HG03060 (cell line): ENCODE data around the gene CCNF.
"Not testable (repeated sequence)": the region's sequence is repeated elsewhere in the genome, so short reads cannot be mapped to it uniquely, and the experiment has no call there.

ENCODE experiments used
- ATAC-seq: cut with Tn5 transposase; IDR thresholded peaks from one replicate; pipeline ENCODE4 v1.9.1; 2021; ENCODE audit warnings: low read depth, moderate number of reproducible peaks; ENCODE audit not compliant: unreplicated experiment

The CCNF gene

GRCh38 chr16:2470234-2470601 is 41.0 kb downstream of the CCNF start:
- no peak for ATAC-seq

GRCh38 chr16:2470603-2471015 is 41.4 kb downstream of the CCNF start:
- no peak for ATAC-seq

- no peak for ATAC-seq
Measured at GRCh38 chr16:2471016-2471652, 41.9 kb downstream of the CCNF start, which contains the start of gene NTN3. NTN3 (plus strand) TSS chr16:2471297; CDS start chr16:2471702, 405 bp downstream.

GRCh38 chr16:2471653-2472487 is 42.6 kb downstream of the CCNF start:
- ATAC-seq = no peak

GRCh38 chr16:2472488-2472864 is 43.2 kb downstream of the CCNF start:
- no peak for ATAC-seq

- no peak for ATAC-seq
Measured at GRCh38 chr16:2472885-2473445, 43.7 kb downstream of the CCNF start.

GRCh38 chr16:2473446-2473926 is 44.2 kb downstream of the CCNF start:
- no peak for ATAC-seq

GRCh38 chr16:2473999-2474876 is 45.0 kb downstream of the CCNF start:
- ATAC-seq = no peak

- ATAC-seq = no peak
Measured at GRCh38 chr16:2474877-2475412, 45.7 kb downstream of the CCNF start, which contains the start of gene TBC1D24. TBC1D24 (plus strand) TSS chr16:2475127; CDS start chr16:2496149, 21,022 bp downstream.

GRCh38 chr16:2475413-2476344 is 46.4 kb downstream of the CCNF start:
- ATAC-seq = no peak

GRCh38 chr16:2476345-2476720 is 47.1 kb downstream of the CCNF start:
- no peak for ATAC-seq

GRCh38 chr16:2476741-2477140 is 47.5 kb downstream of the CCNF start:
- ATAC-seq = no peak

- no peak for ATAC-seq
Measured at GRCh38 chr16:2477327-2477726, 48.1 kb downstream of the CCNF start.

- ATAC-seq = no peak
Measured at GRCh38 chr16:2478279-2478678, 49.0 kb downstream of the CCNF start.

GRCh38 chr16:2479996-2480395 is 50.7 kb downstream of the CCNF start:
- ATAC-seq = not testable (repeated sequence)

- ATAC-seq = no peak
Measured at GRCh38 chr16:2480948-2481347, 51.7 kb downstream of the CCNF start.

GRCh38 chr16:2481676-2482075 is 52.4 kb downstream of the CCNF start:
- no peak for ATAC-seq

GRCh38 chr16:2482249-2482648 is 53.0 kb downstream of the CCNF start:
- ATAC-seq = no peak
